Cardiac fibroblast (primary cell): ENCODE measurements around the gene PRR36.

Source experiments
- DNase-seq, 2 donors: peaks; one replicate each; pipeline versions ENCODE4 v3.0.0 to v3.0.0-alpha.2; 2010; ENCODE audit warnings: low read depth in 2 of 2
- H3K4me3 ChIP-seq, 2 donors: replicated peaks in 1 of 2; 1 replicate in 1 of 2; 2 replicates in 1 of 2; pipeline ENCODE4 v1.5.1; 2011; ENCODE audit warnings: low read depth in 2 of 2, low read length in 2 of 2, mild to moderate bottlenecking in 2 of 2, moderate library complexity in 1 of 2
- CTCF ChIP-seq: IDR thresholded peaks from one replicate; pipeline ENCODE4 v1.5.1; 2011; ENCODE audit warnings: low read depth, mild to moderate bottlenecking, low read length, inconsistent platforms

PRR36 gene

GRCh38 chr19:7877249-7877836, 3.2 kb upstream of the PRR36 start:
- peak in 1 of 2 donors; percentile 37 for DNase-seq

GRCh38 chr19:7874897-7875273, 695 bp upstream of the PRR36 start:
- no peak overlapping the region for H3K4me3 ChIP-seq
- no peak for DNase-seq
- TF ChIP-seq CTCF = no peak

More at GRCh38 chr19:7877249-7877836, 3.2 kb upstream of the PRR36 start:
- H3K4me3 ChIP-seq = no peak overlapping the region
- TF ChIP-seq CTCF = no peak

- TF ChIP-seq CTCF = no peak
- no peak for DNase-seq
- no peak overlapping the region for H3K4me3 ChIP-seq
Measured at GRCh38 chr19:7873304-7874075, 700 bp downstream of the PRR36 start.

- H3K4me3 ChIP-seq = peak overlapping the region; percentile 20 to 31
- no peak for TF ChIP-seq CTCF
- no peak for DNase-seq
Measured at GRCh38 chr19:7872306-7873204, 1.6 kb downstream of the PRR36 start.

GRCh38 chr19:7871437-7872305, 2.5 kb downstream of the PRR36 start:
- DNase-seq = peak; percentile 97
- peak overlapping the region; percentile 31 to 40 for H3K4me3 ChIP-seq
- no peak for TF ChIP-seq CTCF
